NCI-H69 (cell line): Measurements from ENCODE around the gene DPH1.

Source experiments
- DNase-seq: peaks from one replicate; lab custom pipeline; 2025; lab: John Stamatoyannopoulos, UW

The DPH1 gene

GRCh38 chr17:2062571-2063183, 32.7 kb downstream of the DPH1 start:
- peak; percentile 42 for DNase-seq

GRCh38 chr17:2063261-2064146, 33.6 kb downstream of the DPH1 start:
- DNase-seq = no peak

GRCh38 chr17:2064147-2064489, 34.2 kb downstream of the DPH1 start:
- DNase-seq = no peak

GRCh38 chr17:2064520-2064971, 34.6 kb downstream of the DPH1 start:
- no peak for DNase-seq

GRCh38 chr17:2064980-2065785, 35.2 kb downstream of the DPH1 start:
- DNase-seq = peak; percentile 55

- no peak for DNase-seq
Observed at GRCh38 chr17:2065949-2066400, 36.0 kb downstream of the DPH1 start.

- no peak for DNase-seq
Observed at GRCh38 chr17:2067048-2067561, 37.2 kb downstream of the DPH1 start.

GRCh38 chr17:2067608-2068024, 37.7 kb downstream of the DPH1 start:
- DNase-seq = peak; percentile 91

GRCh38 chr17:2068031-2068518, 38.1 kb downstream of the DPH1 start:
- DNase-seq = peak; percentile 38

GRCh38 chr17:2068519-2069051, 38.6 kb downstream of the DPH1 start:
- peak; percentile 92 for DNase-seq

- no peak for DNase-seq
Observed at GRCh38 chr17:2070241-2071023, 40.5 kb downstream of the DPH1 start.

- no peak for DNase-seq
Observed at GRCh38 chr17:2071024-2071385, 41.1 kb downstream of the DPH1 start.

GRCh38 chr17:2071455-2072281, 41.7 kb downstream of the DPH1 start:
- DNase-seq = no peak

- DNase-seq = no peak
Observed at GRCh38 chr17:2074919-2075318, 45.0 kb downstream of the DPH1 start.

GRCh38 chr17:2075336-2076086, 45.6 kb downstream of the DPH1 start:
- DNase-seq = peak; percentile 87

- peak; percentile 94 for DNase-seq
Observed at GRCh38 chr17:2076087-2076984, 46.4 kb downstream of the DPH1 start.

- DNase-seq = no peak
Observed at GRCh38 chr17:2077040-2077439, 47.1 kb downstream of the DPH1 start.

- no peak for DNase-seq
Observed at GRCh38 chr17:2081564-2081963, 51.6 kb downstream of the DPH1 start.
